ENCODE results near the gene TSPOAP1. TPM values are rescaled to one million over a fixed set of nuclear protein-coding genes. Genes with fewer than 3 reads are reported as not detected.

The TSPOAP1 gene
- total RNA-seq, 3 donors from 2014 or later, result 2.6 to 42.1 (median 26.9) TPM

DNA sequence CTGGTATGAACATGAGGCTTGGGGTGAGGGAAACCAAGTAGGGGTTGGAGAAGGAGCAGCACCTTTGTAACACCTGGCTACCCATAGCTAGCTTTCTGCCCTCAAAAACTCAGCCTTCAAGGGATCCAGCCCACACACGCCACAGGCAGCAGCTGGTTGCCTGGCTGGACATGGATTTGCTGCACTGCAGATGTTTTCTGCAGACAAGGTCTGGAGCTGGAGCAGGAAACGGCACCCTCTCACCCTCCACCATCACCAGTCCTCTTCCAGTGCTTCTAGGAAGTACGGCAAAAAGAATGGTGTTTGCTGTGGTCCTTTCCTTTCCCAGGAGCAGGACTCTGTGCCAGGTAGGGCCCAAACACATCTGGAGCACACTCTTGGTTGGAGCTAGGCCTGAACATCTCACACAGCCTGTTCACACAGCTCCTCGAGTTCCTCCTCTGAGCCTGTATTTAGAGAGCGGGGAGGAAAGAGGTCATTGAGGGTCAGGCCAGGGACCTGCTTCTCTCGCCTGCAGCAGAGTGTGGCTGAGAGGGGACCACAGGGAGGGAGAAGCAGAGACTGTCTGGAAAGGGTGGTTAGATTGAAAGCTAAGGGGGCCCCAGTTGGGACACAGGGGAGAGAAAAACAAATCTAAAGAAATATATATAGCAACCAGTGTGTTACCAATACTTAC is 26.1 kb upstream of the TSPOAP1 start:
- Histone ChIP-seq H3K27me3 (no peaks in the 10 kb centered on the region), H3K4me1 (peaks cover 4 to 6% of the 10 kb centered on the region in 2 donors), H3K4me3 (no peak overlapping the region), H3K27ac (no peak overlapping the region), H3K9me3 (no peaks in the 10 kb centered on the region), H3K36me3 (peaks cover 2% of the 10 kb centered on the region)
- intact Hi-C loops (cut with DNase I; ENCODE audit: low total_unique reads), result no loop called here
- DNase-seq (ENCODE audit: low spot score in 2 of 2), result no peak
- no peak for TF ChIP-seq POLR2AphosphoS5 (IDR thresholded peaks at IDR 0.05)
- TF ChIP-seq, protein P1, sequence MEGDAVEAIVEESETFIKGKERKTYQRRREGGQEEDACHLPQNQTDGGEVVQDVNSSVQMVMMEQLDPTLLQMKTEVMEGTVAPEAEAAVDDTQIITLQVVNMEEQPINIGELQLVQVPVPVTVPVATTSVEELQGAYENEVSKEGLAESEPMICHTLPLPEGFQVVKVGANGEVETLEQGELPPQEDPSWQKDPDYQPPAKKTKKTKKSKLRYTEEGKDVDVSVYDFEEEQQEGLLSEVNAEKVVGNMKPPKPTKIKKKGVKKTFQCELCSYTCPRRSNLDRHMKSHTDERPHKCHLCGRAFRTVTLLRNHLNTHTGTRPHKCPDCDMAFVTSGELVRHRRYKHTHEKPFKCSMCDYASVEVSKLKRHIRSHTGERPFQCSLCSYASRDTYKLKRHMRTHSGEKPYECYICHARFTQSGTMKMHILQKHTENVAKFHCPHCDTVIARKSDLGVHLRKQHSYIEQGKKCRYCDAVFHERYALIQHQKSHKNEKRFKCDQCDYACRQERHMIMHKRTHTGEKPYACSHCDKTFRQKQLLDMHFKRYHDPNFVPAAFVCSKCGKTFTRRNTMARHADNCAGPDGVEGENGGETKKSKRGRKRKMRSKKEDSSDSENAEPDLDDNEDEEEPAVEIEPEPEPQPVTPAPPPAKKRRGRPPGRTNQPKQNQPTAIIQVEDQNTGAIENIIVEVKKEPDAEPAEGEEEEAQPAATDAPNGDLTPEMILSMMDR (IDR thresholded peaks at IDR 0.05), result no peak
- TF ChIP-seq POLR2A (IDR thresholded peaks at IDR 0.05), result no peak

DNA sequence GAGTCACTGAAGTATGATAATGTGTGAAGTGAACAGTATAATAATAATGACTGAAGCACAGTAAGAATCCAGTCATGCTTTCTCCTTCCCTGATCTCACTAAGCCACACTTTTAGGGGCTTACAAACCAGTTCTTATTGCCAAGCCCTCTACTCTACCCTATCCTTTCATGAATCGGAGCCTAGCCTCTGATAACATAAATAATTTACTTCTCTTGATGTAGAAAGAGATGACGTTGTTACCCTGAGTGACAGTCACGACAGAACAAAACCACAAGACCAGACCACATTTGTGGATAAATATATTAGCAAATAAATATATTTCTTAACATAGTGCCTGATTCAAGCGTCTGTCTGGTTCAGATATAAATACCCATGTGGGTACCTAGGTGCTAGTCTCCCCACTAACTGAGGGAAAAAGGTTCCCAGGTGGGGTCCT is 24.8 kb upstream of the TSPOAP1 start:
- DNase-seq (ENCODE audit: low spot score in 2 of 2), result no peak
- H3K9me3 ChIP-seq, result no peaks in the 10 kb centered on the region
- H3K27me3 ChIP-seq, result no peaks in the 10 kb centered on the region
- H3K4me3 ChIP-seq, result peak overlapping the region in 1 of 3 donors; percentile 89
- H3K4me1 ChIP-seq, result peaks cover 4 to 6% of the 10 kb centered on the region in 2 donors
- intact Hi-C loops (cut with DNase I; ENCODE audit: low total_unique reads), result no loop called here
- peaks cover 5% of the 10 kb centered on the region for H3K36me3 ChIP-seq
- TF ChIP-seq POLR2A (IDR thresholded peaks at IDR 0.05) (no peak), POLR2AphosphoS5 (IDR thresholded peaks at IDR 0.05) (no peak)
- TF ChIP-seq, protein P1 (IDR thresholded peaks at IDR 0.05), result no peak
- peak overlapping the region; percentile 94 to 95 for H3K27ac ChIP-seq

DNA sequence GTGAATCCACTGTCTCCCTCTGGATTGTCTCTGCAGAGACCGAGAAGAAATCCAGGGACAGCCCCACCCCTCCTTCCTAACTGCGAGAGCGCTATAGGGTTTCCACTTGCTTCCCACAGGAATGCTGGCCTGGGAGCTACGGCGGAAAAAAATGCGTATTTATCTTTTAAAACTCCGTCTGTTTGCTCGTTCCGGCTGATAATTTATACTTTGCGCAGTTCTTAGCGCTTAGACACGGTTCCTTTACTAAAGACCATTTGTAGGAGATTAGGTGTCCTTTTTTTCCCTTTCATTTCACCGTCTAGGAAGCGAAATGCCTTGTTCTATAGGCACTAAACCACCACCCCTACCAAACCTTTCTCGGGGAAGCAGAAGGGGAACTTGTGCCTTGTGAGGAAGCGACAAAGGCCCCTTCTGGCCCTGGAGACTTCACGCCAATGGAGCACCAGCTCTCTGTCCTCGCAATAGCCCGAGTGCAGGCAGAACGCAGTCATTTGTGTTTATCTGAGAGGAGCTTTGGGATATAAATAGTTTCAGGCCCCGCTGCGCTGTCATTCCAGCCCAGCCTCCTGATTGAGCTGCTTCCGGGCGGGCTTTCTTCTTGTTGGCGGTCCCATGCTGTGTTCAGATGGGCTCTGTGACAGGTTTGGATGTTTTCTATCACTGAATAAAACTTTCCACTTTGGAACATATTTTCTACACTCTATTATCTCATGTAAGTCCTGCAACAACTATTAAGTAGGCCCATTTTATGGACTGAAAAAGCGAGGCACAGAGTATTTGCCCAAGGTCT is 24.2 kb upstream of the TSPOAP1 start:
- no peaks in the 10 kb centered on the region for H3K9me3 ChIP-seq
- H3K4me3 ChIP-seq, result peak overlapping the region; percentile 68 to 95 (median 89)
- H3K27ac ChIP-seq, result peak overlapping the region; percentile 94 to 95
- DNase-seq (ENCODE audit: low spot score in 2 of 2), result peak in 1 of 2 donors; percentile 48
- H3K36me3 ChIP-seq, result peaks cover 5% of the 10 kb centered on the region
- intact Hi-C loops (cut with DNase I; ENCODE audit: low total_unique reads), result no loop called here
- peak in 2 of 3 donors; percentile 29 to 35 for TF ChIP-seq POLR2AphosphoS5 (IDR thresholded peaks at IDR 0.05)
- TF ChIP-seq, protein P1 (IDR thresholded peaks at IDR 0.05), result no peak
- H3K27me3 ChIP-seq, result no peaks in the 10 kb centered on the region
- peaks cover 4 to 6% of the 10 kb centered on the region in 2 donors for H3K4me1 ChIP-seq

DNA sequence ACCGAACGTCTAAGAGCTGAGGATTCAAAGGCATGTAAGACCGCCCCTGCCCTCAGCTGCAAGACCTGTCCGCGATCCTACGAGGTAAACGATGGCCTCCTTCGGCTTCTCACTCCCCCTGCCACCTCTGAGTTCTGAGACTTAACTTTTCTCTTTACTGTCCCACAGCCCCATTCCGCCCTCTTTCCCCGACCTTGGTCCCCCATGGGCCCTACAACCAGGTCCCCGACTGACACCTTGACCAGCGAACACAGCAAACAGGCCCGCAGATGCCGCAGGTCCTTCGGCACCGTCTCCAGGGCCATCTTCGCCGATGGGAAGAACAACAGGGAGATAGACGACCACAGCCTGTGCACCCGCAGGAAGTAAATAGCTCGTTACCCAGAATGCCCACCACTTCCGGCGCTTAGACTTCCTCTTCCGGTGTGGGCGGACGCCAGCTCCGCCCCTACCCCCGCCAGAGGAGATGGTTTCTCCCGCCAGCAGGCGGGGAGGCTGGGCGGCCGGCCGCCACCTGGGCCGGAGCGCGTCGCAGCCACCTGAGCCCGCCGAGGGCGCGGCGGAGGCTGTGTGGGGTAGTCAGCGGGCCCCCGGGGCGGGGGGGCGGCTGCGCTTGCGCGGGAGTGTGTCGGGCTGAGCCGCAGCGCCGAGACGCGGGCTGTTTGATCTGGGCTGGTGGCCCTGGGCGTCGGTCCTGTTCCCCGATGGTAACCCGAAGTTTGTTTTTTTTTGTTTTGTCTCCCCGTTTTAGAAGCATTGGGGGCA is 23.4 kb upstream of the TSPOAP1 start, which contains the start of gene SUPT4H1:
SUPT4H1 (minus strand) TSS at position 371 of the 765 bp plus-strand sequence; CDS start at position 305, 66 bp downstream.
- H3K27ac ChIP-seq, result peak within 1 kb of the TSS; percentile 94 to 95
- TF ChIP-seq POLR2A (IDR thresholded peaks at IDR 0.05) (peak; percentile 60), POLR2AphosphoS5 (IDR thresholded peaks at IDR 0.05) (peak; percentile 72 to 95 (median 93))
- TF ChIP-seq, protein P1 (IDR thresholded peaks at IDR 0.05), result peak in 2 of 3 donors; percentile 11 to 39
- peaks cover 5% of the 10 kb centered on the region for H3K36me3 ChIP-seq
- H3K4me3 ChIP-seq, result peak within 1 kb of the TSS; percentile 68 to 95 (median 89)
- no peaks in the 10 kb centered on the region for H3K27me3 ChIP-seq
- H3K4me1 ChIP-seq, result peaks cover 4 to 6% of the 10 kb centered on the region in 2 donors
- H3K9me3 ChIP-seq, result no peaks in the 10 kb centered on the region
- DNase-seq (ENCODE audit: low spot score in 2 of 2), result peak; percentile 88
- intact Hi-C loops (cut with DNase I; ENCODE audit: low total_unique reads), result loop anchor here (2.0 kb wide), 1 partner anchor 67 kb away; no protein-coding TSS in a partner anchor
